GM21390 (cell line): Measurements from ENCODE around the gene APOLD1.
"Not testable (repeated sequence)": the region's sequence is repeated elsewhere in the genome, so short reads cannot be mapped to it uniquely, and the experiment has no call there.

Source experiments
- ATAC-seq: cut with Tn5 transposase; IDR thresholded peaks from one replicate; pipeline ENCODE4 v1.9.1; 2021; ENCODE audit not compliant: unreplicated experiment

The APOLD1 gene

GRCh38 chr12:12786351-12786705 lies 869 bp downstream of the APOLD1 start:
- ATAC-seq: peak; percentile 7

GRCh38 chr12:12786706-12787601 lies 1.5 kb downstream of the APOLD1 start:
- ATAC-seq: peak; percentile 80

DNA sequence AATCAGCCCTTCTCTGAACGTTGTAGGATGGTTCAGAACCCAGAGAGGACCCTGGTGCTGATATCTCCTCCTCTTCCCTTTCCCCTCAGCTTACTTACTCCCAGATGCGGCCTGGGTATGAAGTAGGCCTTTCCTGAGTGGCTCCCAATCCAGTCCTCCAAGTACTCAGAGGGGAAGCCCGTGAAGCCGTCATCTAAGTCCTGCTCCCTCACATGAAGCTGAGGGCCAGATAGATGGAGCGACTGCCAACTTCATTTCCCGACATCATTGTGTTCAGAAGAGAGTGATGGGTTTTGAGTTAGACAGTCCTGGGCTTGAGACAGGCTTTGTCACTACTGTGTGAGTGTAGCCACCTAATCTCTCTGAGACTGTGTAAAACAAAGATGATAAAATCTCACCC lies 2.7 kb downstream of the APOLD1 start:
- ATAC-seq: no peak

GRCh38 chr12:12788675-12789368 lies 3.4 kb downstream of the APOLD1 start:
- peak; percentile 57 for ATAC-seq

GRCh38 chr12:12790956-12791355 lies 5.5 kb downstream of the APOLD1 start:
- ATAC-seq: no peak

DNA sequence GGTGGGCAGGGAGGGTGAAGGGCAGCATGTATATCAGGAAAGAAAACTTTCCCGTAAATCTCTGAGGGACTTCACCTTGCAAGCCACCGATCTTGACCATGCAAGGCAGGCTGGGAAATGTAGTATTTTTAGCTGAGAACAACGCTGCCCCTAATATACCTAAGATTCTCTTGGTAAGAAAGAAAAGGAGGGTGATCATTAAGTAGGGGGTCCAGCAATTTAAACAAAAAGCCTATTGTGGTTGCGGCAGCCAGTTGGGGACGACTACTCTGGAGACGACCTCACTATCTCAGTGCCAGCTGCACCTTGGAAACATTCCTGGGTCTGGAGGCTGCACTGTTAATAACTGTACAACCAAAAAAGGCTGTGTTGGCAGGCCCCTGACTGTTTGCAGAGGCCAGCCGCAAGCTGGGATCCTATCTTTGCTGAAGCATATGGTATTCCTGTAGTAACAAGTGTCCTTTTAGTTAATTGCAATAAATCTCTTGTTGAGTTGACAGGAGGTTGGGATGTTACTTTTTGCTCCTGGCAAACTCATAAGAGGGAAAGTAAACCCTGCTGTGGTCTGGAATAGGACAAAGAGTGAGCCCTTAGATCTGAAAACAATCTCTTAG lies 6.4 kb downstream of the APOLD1 start:
- ATAC-seq: no peak

DNA sequence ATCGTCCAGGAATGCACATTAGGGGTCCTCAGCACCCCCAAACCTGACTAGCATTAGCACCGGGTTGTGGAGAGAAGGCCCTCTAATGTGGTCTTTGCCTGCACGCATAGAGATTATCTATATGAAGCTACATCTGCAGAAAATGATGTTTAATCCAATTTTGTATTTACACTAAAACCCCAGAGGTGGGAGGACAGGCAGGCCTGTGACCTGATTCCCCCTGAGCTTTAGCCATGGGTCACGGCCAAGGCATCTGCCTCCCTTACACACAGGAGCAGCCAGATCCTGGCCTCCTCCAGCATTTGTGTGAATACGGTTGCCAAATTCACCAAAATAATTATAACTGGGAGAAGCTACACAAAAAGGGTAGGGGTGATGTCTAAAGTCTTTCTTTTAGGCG lies 7.0 kb downstream of the APOLD1 start:
- ATAC-seq: no peak

DNA sequence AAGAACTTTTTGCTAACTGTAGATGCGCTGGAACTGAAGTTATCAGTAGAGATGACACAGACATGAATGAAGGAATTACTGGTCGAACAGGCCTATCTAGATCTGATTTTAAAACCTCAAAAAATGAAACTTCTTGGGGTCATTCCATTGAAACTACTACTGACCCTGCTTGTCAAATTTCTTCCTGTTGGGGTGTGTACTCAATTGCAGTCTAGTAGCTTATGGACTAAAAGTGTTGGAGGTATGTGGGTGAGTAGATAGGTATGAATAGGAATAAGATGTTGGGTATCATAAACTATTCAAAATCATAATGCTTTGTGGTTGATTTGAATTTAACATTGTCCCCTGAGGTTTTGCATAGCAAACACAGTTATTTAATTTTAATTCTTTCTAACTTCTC lies 9.2 kb downstream of the APOLD1 start:
- no peak for ATAC-seq

DNA sequence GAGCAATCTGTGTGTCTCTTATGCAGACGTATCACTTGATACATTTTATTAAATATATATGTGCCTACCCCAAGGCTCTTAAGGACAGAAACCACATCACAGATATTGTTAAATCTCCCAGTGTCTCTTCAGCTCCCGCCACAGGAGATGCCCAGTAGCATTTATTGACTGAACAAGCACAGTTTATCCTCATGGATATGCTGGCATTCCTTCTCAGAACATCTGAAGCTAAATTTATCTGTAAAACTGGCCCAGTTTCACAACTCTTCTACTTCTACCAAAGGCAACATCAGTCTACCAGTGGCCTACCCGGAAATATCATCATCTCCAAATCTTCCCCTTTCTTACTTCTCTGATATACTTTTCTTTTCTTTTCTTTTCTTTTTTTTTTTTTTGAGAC lies 10.7 kb downstream of the APOLD1 start:
- no peak for ATAC-seq

GRCh38 chr12:12796928-12797793 lies 11.7 kb downstream of the APOLD1 start:
- no peak for ATAC-seq

DNA sequence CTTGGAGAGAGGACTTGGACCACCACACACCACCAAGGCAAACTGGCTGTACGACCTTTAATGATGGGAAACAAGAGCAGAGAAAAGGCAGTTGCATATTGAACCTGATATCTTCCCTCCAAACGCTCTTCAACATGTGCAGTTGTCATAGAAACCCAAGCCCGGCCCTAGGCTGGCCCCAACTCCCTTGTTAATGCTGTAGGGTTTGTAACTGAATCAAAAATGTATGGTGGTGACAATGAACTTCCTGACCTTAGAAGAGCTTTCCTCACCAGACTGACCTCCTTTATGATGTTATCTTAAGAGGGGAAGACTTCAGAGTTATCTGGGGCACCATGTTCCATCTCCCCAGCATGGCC lies 12.3 kb downstream of the APOLD1 start:
- ATAC-seq: no peak

DNA sequence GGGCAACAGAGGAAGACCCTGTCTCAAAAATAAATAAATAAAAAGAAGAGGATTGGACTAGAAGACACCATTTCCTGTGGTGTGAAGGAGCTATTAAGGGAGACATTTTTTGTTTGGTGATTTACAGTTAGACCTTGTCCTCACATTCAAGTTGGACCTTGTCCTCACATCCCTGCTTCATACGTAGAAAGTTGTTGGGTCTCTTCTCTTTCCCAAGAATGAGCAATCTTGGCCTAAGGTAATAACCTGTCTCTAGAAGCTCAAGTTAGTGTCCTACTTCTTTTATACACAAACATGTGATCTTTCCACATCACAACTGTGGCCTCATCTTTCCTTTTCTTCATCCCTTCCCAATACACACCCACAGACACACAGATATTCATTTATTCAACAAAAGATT lies 13.0 kb downstream of the APOLD1 start:
- no peak for ATAC-seq

DNA sequence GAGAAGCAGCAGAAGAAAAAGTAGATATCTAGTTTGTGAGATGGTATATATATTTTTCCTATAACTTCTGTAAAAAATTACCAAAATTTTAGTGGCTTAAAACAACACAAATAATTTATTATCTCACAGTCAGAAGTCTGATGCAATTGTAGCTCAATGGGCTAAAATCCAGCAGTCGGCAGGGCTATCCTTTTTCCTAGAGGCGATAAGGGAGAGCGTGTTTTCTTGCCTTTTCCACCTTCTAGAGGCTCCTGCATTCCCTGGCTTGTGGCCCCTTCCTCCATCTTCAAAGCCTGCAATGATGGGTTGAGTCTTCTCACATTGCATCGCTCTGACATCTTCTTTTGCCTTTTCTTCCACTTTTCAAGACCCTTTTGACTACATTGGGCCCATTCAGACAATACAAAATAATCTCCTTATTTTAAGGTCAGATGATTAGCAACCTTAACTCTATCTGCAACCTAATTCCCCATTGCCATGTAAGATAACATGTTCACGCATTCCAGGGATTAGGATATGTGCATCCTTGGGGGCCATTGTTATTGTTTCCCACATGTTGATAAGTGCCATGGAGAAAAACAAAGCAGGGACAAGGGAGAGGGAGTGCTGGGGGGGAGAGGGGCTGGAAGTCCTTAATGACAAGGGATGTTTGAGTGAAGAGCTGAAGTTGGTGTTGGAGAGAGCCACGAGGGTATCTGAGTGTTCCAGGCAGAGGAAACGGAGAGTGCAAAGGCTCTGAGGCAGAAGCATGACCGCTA lies 13.9 kb downstream of the APOLD1 start:
- no peak for ATAC-seq

DNA sequence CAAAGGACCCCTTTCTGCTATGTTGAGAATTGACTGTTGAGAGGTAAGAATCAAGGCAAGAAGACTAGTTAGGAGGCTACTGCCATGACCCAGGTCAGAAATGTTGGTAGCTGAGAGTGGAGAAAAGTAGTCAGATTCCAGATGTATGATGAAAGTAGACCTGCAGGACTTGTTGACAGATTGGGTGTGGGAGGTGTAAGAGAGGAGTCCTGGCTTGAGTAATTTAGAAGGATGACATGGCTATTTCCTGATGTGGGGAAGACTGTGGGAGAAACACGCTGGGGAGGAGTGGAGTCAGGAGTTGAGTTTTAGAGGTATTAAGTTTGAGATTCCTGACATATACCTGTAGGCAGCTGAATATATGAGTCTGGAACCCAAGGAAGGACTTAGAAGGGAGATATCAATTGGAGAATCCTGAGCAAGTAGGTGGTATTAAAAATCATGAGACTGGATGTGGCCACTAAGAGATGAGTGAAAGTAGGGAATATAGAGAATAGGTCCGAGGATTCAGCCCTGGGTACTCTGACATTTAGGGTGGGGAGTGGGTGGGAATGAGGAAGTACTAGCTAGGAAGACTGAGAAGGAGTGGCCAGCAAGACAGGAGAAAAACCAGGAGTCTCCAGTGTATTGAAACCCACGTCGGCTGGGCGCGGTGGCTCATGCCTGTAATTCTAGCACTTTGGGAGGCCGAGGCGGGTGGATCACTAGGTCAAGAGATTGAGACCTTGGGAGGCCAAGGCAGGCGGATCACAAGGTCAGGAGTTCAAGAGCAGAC lies 15.1 kb downstream of the APOLD1 start:
- ATAC-seq: no peak

GRCh38 chr12:12801656-12802055 lies 16.2 kb downstream of the APOLD1 start:
- ATAC-seq: not testable (repeated sequence)

DNA sequence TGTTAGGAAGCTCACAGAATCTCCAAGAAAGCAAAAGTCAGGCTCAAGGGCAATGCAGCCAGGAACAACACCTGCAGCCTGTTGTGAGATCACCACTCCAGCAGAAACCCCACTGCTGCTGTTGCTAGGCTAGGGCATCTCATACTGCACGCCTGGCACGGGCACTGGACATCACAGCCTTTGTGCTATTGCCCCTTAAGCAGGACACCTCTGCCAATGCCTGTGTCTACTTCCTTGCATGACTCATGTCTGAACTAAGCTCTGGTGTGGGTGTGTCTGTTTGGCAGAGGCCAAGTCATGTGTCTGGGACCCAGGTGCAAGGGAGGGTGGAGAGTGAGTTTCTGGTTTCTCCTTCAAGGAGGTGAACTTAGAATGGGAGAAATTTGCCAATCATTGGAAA lies 17.7 kb downstream of the APOLD1 start:
- ATAC-seq: peak; percentile 79

- no peak for ATAC-seq
These were observed 18.6 kb downstream of the APOLD1 start for GRCh38 chr12:12804011-12804410.

DNA sequence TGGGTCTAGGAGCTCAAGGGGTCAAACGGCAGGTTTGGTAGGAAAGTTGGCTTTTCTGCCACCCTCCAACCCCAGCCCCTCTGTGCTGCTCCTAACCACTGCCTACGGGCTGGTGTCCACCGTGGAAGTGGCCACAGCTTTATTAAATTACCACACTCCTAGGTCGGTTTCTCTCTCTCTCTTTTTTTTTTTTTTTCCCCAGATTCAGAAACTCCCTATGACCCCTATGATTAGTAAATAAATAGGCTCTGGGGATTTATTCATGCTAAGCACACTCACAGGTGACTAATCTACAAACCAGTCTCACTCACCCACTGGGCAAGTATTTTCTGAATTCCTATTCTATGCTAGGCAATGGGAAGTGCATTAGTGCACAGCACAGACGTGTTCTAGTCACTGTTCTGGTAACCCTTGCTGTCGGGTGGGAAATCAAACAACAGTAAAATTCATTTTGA lies 19.0 kb downstream of the APOLD1 start:
- ATAC-seq: no peak

- ATAC-seq: no peak
These were observed 21.5 kb downstream of the APOLD1 start for GRCh38 chr12:12806784-12807516.
